K562 (cell line): ENCODE data around the gene TSEN34. TPM values are rescaled to one million over a fixed set of nuclear protein-coding genes. Genes with fewer than 3 reads are reported as not detected.
A peak's percentile ranks its signal among the peaks of the same experiment; 100 is the strongest.

Experiments
- ATAC-seq: fragments of 200-7000 bp; cut with Tn5 transposase; 3 replicates; pipeline ENCODE4 v1.9.1; 2020; ENCODE audit warnings: moderate library complexity
- BruUV-seq: library from RNA; stranded (reverse); fragments of 400-500 nt; replicated peaks from 2 replicates; lab custom pipeline; 2021; lab: Mats Ljungman, UMichigan
- CTCF ChIA-PET: fragments of 300-600 bp; formaldehyde crosslinking; extraction: SDS; loops from one replicate; lab custom pipeline; 2021; ENCODE audit warnings: low intra/inter-chr PET ratio; lab: Yijun Ruan, JAX
- POLR2A ChIA-PET: fragments of 300-600, 350-650 bp; sonication (Branson Sonifier 250); formaldehyde crosslinking; extraction: SDS; loops from one replicate; lab custom pipeline; 2021; ENCODE audit warnings: antibody characterized with exemption, inconsistent platforms; lab: Yijun Ruan, JAX
- DNase-seq, 4 experiments: peaks; one replicate each; pipeline versions ENCODE4 v3.0.0 to v3.0.0-alpha.2; 2011 to 2018; ENCODE audit warnings: low spot score in 3 of 4, mixed read lengths in 3 of 4; ENCODE audit errors: extremely low read depth in 1 of 4
- FAIRE-seq: peaks from 2 replicates; lab custom pipeline; 2011; peaks lifted over from hg19 to GRCh38; lab: Jason Lieb, UNC
- H2AFZ ChIP-seq: 2 replicates; pipeline ENCODE4 v1.6.0; 2011; ENCODE audit warnings: low read depth, low read length, control low read depth, inconsistent platforms
- H3K27ac ChIP-seq: fragments of 200-600 bp; 3 replicates; pipeline ENCODE4 v1.8.0; 2011; ENCODE audit warnings: low read depth, mild to moderate bottlenecking, control low read depth, inconsistent platforms, low read length, moderate library complexity, mixed read lengths; ENCODE audit errors: extremely low read depth
- H3K27me3 ChIP-seq, 2 experiments: fragments of 300-600 bp in 1 of 2; 2 replicates in 1 of 2; 3 replicates in 1 of 2; pipeline versions ENCODE4 v1.6.0 to v1.8.0; 2011; ENCODE audit warnings: inconsistent platforms in 2 of 2, low read length in 2 of 2, mild to moderate bottlenecking in 1 of 2, mixed read lengths in 1 of 2, moderate library complexity in 1 of 2; ENCODE audit not compliant: control insufficient read depth in 2 of 2, insufficient read depth in 2 of 2
- H3K36me3 ChIP-seq: fragments of 300-600 bp; 3 replicates; pipeline ENCODE4 v1.8.0; 2011; ENCODE audit warnings: mild to moderate bottlenecking, low read length, inconsistent platforms; ENCODE audit not compliant: control insufficient read depth, insufficient read depth
- H3K4me1 ChIP-seq, 2 experiments: fragments of 200-600 bp in 1 of 2; replicated peaks in 1 of 2; 2 replicates in 1 of 2; 3 replicates in 1 of 2; pipeline versions ENCODE4 v1.5.1 to v1.8.0; 2011; ENCODE audit warnings: inconsistent platforms in 2 of 2, low read length in 2 of 2, mild to moderate bottlenecking in 1 of 2, mixed read lengths in 1 of 2, moderate library complexity in 1 of 2; ENCODE audit not compliant: control insufficient read depth in 2 of 2, insufficient read depth in 2 of 2
- H3K4me2 ChIP-seq: 2 replicates; pipeline ENCODE4 v1.6.1; 2011; ENCODE audit warnings: low read length, control low read depth, inconsistent platforms, mixed read lengths; ENCODE audit not compliant: insufficient read depth
- H3K4me3 ChIP-seq: fragments of 200-600 bp; sonication (generic), shearing (Covaris generic); 2 replicates; pipeline ENCODE4 v1.5.1; 2016; ENCODE audit warnings: control low read depth, inconsistent platforms
- H3K79me2 ChIP-seq: fragments of 200-600 bp; 3 replicates; pipeline ENCODE4 v1.8.0; 2011; ENCODE audit warnings: low read length, inconsistent platforms; ENCODE audit not compliant: control insufficient read depth, insufficient read depth
- H3K9ac ChIP-seq, 2 experiments: 2 replicates each; pipeline versions ENCODE4 v1.6.0 to v1.6.1; 2011; ENCODE audit warnings: low read depth in 2 of 2, low read length in 2 of 2, control low read depth in 1 of 2, inconsistent platforms in 1 of 2, mild to moderate bottlenecking in 1 of 2, mixed read lengths in 1 of 2; ENCODE audit not compliant: insufficient read depth in 1 of 2
- H3K9me1 ChIP-seq: one replicate; pipeline ENCODE4 v1.6.0; 2011; ENCODE audit warnings: inconsistent platforms, mild to moderate bottlenecking, low read length, moderate library complexity; ENCODE audit not compliant: control insufficient read depth, insufficient read depth
- H3K9me3 ChIP-seq: replicated peaks from 2 replicates; pipeline ENCODE4 v1.5.1; 2011; ENCODE audit warnings: low read depth, low read length, inconsistent platforms; ENCODE audit not compliant: control insufficient read depth, insufficient read depth
- H4K20me1 ChIP-seq: replicated peaks from 2 replicates; pipeline ENCODE4 v1.6.1; 2011; ENCODE audit warnings: low read length, inconsistent platforms, mixed read lengths; ENCODE audit not compliant: control insufficient read depth, insufficient read depth
- CHCHD3 ChIP-seq: fragments of 250-450 bp; sonication (Bioruptor Pico); IDR thresholded peaks from 2 replicates; pipeline ENCODE4 v2.1.2; 2022; ENCODE audit warnings: mild to moderate bottlenecking
- CREB3 ChIP-seq: fragments of 450-650 bp; conservative IDR thresholded peaks from 2 replicates; pipeline ENCODE4 v1.6.1; 2016; ENCODE audit warnings: missing genetic modification characterization, low read depth, mild to moderate bottlenecking, missing compliant biosample characterization, moderate library complexity
- KDM5B ChIP-seq: fragments of 200-600 bp; sonication (generic); IDR thresholded peaks from 2 replicates; pipeline ENCODE4 v1.6.1; 2012; ENCODE audit warnings: low read depth, mild to moderate bottlenecking, moderate library complexity, low read length, control low read depth, inconsistent platforms; ENCODE audit not compliant: insufficient replicate concordance
- POLR2G ChIP-seq: fragments of 200-400 bp; formaldehyde crosslinking; IDR thresholded peaks from 2 replicates; pipeline ENCODE4 v1.6.1; 2017; ENCODE audit warnings: low read depth, mild to moderate bottlenecking, antibody characterized with exemption, low read length, moderate library complexity
- RBFOX2 ChIP-seq: fragments of 200-400 bp; formaldehyde crosslinking; IDR thresholded peaks from 2 replicates; pipeline ENCODE4 v1.6.1; 2017; ENCODE audit warnings: low read depth, mild to moderate bottlenecking, low read length, moderate library complexity
- TFAP4 ChIP-seq: sonication (generic); formaldehyde crosslinking; IDR thresholded peaks from 2 replicates; pipeline ENCODE4 v1.8.0; 2022; ENCODE audit warnings: missing genetic modification reagents, mild to moderate bottlenecking, moderate library complexity, borderline replicate concordance
- ZNF263 ChIP-seq: sonication (generic); formaldehyde crosslinking; IDR thresholded peaks from 2 replicates; pipeline ENCODE4 v1.8.0; 2022; ENCODE audit warnings: mild to moderate bottlenecking, missing genetic modification reagents, borderline replicate concordance
- WGBS: fragments of 100-300 bp; shearing (Covaris generic); methylation state at CpG from one replicate; pipeline ENCODE4 v1.1.6; 2016; ENCODE audit warnings: low coverage, mixed read lengths; ENCODE audit not compliant: insufficient coverage; ENCODE audit errors: missing lambda C conversion rate; 5-methylcytosine and 5-hydroxymethylcytosine counted together
- in situ Hi-C: fragments of 300-500 bp; cut with MboI; formaldehyde crosslinking; loops from 4 replicates; pipeline ENCODE4 v1.15.0; 2018; ENCODE audit warnings: inconsistent platforms, mixed read lengths
- intact Hi-C: fragments of 100-400 bp; cut with micrococcal nuclease; formaldehyde crosslinking; loops from 2 replicates; pipeline ENCODE4 v1.14.2; 2022
- polyA plus RNA-seq, 8 experiments: library from polyadenylated mRNA; depleted of rRNA in 4 of 8; stranded (reverse) in 5 of 8; unstranded in 3 of 8; fragments of >200 nt; fragmentation: Nextera tagmentation in 2 of 8; fragmentation: Illumina TruSeq in 1 of 8; extraction: Ambion mirVana in 2 of 8; extraction: Trizol in 1 of 8; gene quantifications; 2 replicates each; pipeline versions ENCODE4 v1.2.1 to v1.2.3, GENCODE V29; 2011 to 2014; ENCODE audit warnings: inconsistent platforms in 1 of 8, missing spikeins in 1 of 8
- total RNA-seq, 7 experiments: library from RNA; depleted of rRNA in 6 of 7; stranded (reverse); fragments of >200 nt in 6 of 7; fragmentation: Illumina TruSeq in 2 of 7; extraction: Trizol in 2 of 7; gene quantifications; 2 replicates each; pipeline versions ENCODE4 v1.2.1 to v1.2.3, GENCODE V29; 2011 to 2021; ENCODE audit warnings: low replicate concordance in 1 of 7

TSEN34 gene
- total and polyA plus RNA-seq, 9 of the 15 experiments (the other 6 are each of a cell fraction or from before 2014, with no cell fraction given) = 3.1 to 57.6 (median 29.5) TPM

DNA sequence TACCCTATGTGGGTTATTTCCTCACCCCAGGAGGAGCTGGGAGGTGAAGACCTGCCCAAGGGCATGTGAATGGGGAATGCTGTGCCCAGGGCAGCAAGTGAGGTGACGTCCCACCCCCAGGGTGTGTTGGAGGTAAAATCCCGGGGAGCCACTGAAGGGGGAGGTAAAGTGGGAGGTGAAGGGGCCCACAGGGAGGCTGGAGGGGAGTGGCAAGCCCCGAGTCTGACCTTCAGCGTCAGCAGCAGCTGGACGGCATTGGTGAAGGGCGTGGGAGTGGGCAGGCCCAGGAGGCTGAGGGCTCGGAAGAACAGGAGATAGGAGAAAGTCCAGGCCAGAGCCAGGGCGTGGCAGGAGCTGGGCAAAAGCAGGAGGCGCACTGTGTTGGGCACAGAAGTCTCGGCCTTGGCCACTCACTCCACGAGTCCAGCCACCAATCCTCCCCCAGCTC is 4.2 kb upstream of the TSEN34 start:
- TF ChIP-seq TFAP4 (CRISPR knock-in tag) = peak; percentile 53; the same call in 1 of the 2 replicates
- TF ChIP-seq KDM5B = peak; percentile 1
- TF ChIP-seq CREB3 = no peak
- peak; percentile 33; the same call in 1 of the 2 replicates for TF ChIP-seq RBFOX2
- TF ChIP-seq POLR2G = 0 out of 2 replicates have a peak, but pooled peaks have one; percentile 30
- TF ChIP-seq ZNF263 (CRISPR knock-in tag) = no peak
- no peak for TF ChIP-seq CHCHD3
- Histone ChIP-seq H2AFZ (no peak overlapping the region), H3K36me3 (peaks cover 45% of the 10 kb centered on the region), H3K9me3 (no peaks in the 10 kb centered on the region), H3K9ac (peak overlapping the region; percentile 84 to 99), H3K79me2 (peaks cover 46% of the 10 kb centered on the region), H4K20me1 (no peaks in the 10 kb centered on the region), H3K4me2 (peak overlapping the region; percentile 67), H3K9me1 (peaks cover 5% of the 10 kb centered on the region), H3K27me3 (no peaks in the 10 kb centered on the region), H3K4me3 (0 out of 2 replicates have a peak overlapping the region, but pooled peaks have one; percentile 17), H3K27ac (peak overlapping the region; percentile 100), H3K4me1 (peaks cover 24 to 48% of the 10 kb centered on the region in 2 experiments)
- 60% methylated on average over 11 of the region's 11 CpGs for WGBS
- no TSS peak for BruUV-seq
- DNase-seq (peak in 3 of 4 experiments; percentile 39 to 47 (median 44)), ATAC-seq (no peak), FAIRE-seq (no peak)
- intact Hi-C loops = loop anchor here (5.0 kb wide), 1 partner anchor 45 kb away; no protein-coding TSS in a partner anchor
- ChIA-PET POLR2A (interaction anchor here (0.8 to 2.0 kb wide), 2 partner anchors 14 to 23 kb away, joined by 3 to 8 read pairs; partner anchors contain the start of gene RPS9), CTCF (no interaction called here)
- in situ Hi-C loops = no loop called here
